ENCODE data around the gene ASXL3. TPM values are rescaled to one million over a fixed set of nuclear protein-coding genes. Genes with fewer than 3 reads are reported as not detected.

ASXL3 gene
- total and polyA plus RNA-seq, 10 of the 15 experiments (the other 5 are each of a cell fraction or from before 2014, with no cell fraction given): 0.15 TPM; not detected in 9

DNA sequence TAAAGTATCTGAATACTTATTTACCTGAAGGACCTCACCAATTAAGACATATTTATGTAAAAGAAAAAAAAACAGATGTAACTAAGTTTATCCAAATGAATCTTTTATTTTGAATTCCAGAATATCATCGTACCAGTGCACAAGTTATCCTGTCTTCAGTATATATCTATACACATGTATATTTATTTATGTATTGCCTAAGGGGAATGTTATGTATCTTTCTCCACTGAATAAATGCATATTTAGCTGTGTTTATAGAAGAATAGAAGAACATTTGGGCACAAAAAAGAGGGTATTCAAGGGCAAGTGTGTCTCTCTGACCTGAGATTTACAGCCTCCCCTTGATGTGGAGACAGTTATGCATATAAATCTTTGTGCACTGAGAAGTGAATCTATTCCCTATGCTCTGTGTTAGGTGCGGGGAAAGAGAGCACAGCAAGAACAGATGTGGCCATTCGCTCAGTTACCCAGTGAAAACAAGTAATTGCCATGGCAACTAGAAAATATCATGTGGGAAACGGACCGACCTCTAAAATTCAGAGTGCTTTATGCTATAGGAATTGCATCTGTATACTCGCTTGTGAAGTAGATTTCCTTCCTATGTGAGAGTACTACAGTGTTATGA, 39.5 kb upstream of the ASXL3 start:
- RAD21 ChIA-PET (ENCODE audit: unreplicated experiment): no interaction called here
- no peak for TF ChIP-seq POLR2AphosphoS5 (IDR thresholded peaks at IDR 0.05; ENCODE audit: low read length)
- TF ChIP-seq, protein P1, sequence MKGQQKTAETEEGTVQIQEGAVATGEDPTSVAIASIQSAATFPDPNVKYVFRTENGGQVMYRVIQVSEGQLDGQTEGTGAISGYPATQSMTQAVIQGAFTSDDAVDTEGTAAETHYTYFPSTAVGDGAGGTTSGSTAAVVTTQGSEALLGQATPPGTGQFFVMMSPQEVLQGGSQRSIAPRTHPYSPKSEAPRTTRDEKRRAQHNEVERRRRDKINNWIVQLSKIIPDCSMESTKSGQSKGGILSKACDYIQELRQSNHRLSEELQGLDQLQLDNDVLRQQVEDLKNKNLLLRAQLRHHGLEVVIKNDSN (IDR thresholded peaks at IDR 0.05; ENCODE audit: borderline replicate concordance, extremely low read length, insufficient read depth, low read depth, low read length): no peak
- no peak for TF ChIP-seq KLF5 (IDR thresholded peaks at IDR 0.05; ENCODE audit: partially characterized antibody)
- ATAC-seq (no peak), DNase-seq (ENCODE audit: low read depth, low spot score) (no peak), FAIRE-seq (no peak)
- CTCF ChIA-PET: no interaction called here
- Histone ChIP-seq H3K79me2 (ENCODE audit: control insufficient read depth, insufficient read depth, low read length) (no peaks in the 10 kb centered on the region), H3K27ac (ENCODE audit: control insufficient read depth, insufficient read depth) (no peak overlapping the region), H3K36me3 (ENCODE audit: control insufficient read depth in 2 of 2, insufficient read depth in 2 of 2, low read length in 1 of 2) (no peaks in the 10 kb centered on the region), H3K27me3 (replicated peaks in 1 of 2; ENCODE audit: control insufficient read depth in 2 of 2, insufficient read depth in 2 of 2, low read length in 1 of 2) (no peaks in the 10 kb centered on the region), H3K9ac (ENCODE audit: control insufficient read depth, insufficient read depth, low read length) (no peak overlapping the region), H3K9me3 (replicated peaks; ENCODE audit: control insufficient read depth, insufficient read depth, low read length) (no peaks in the 10 kb centered on the region), H3K4me3 (no peak overlapping the region), H2AFZ (ENCODE audit: control insufficient read depth, low read depth, low read length) (no peak overlapping the region), H3K4me2 (ENCODE audit: control insufficient read depth, insufficient read depth) (no peak overlapping the region), H3K4me1 (ENCODE audit: control insufficient read depth, insufficient read depth, low read length) (no peaks in the 10 kb centered on the region), H4K20me1 (ENCODE audit: control insufficient read depth, insufficient read depth) (no peaks in the 10 kb centered on the region)
- SMC1A ChIA-PET (ENCODE audit: uncharacterized antibody, unreplicated experiment): no interaction called here
- no TSS peak for BruUV-seq (replicated peaks)
- in situ Hi-C loops (cut with MboI): no loop called here
- POLR2A ChIA-PET: no interaction called here
- 56% methylated on average over 6 of the region's 6 CpGs for WGBS (ENCODE audit: insufficient coverage, insufficient replicate concordance, low lambda C conversion rate, missing lambda C conversion rate)
- intact Hi-C loops (cut with micrococcal nuclease; ENCODE audit: unreplicated experiment): no loop called here

DNA sequence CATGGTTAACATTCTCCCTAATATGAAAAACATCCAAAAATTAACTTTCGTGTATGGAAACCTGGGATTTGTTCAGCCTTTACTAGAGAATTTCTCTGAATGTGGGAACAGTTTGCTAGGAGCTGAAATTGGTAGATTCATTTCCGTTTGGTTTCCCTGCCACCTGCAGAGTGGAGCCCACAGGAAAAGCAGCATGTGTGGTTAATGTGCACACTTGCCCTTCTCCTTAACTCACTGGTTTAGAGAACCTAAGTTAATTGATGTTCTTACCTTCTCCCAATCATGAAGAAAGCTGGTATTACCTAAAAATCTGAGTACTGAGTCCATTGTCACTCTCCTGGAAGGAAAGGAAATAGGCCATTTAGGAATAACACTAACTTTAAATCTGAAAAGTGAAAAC, 37.6 kb upstream of the ASXL3 start:
- H3K79me2 ChIP-seq (ENCODE audit: control insufficient read depth, insufficient read depth, low read length): no peaks in the 10 kb centered on the region
- no peaks in the 10 kb centered on the region for H3K4me1 ChIP-seq (ENCODE audit: control insufficient read depth, insufficient read depth, low read length)
- CTCF ChIA-PET: interaction anchor here (1.2 to 1.4 kb wide), 2 partner anchors 12 to 16 kb away, joined by 3 read pairs; no protein-coding TSS in a partner anchor
- SMC1A ChIA-PET (ENCODE audit: uncharacterized antibody, unreplicated experiment): no interaction called here
- no peaks in the 10 kb centered on the region for H3K9me3 ChIP-seq (replicated peaks; ENCODE audit: control insufficient read depth, insufficient read depth, low read length)
- FAIRE-seq (no peak), ATAC-seq (no peak), DNase-seq (ENCODE audit: low read depth, low spot score) (no peak)
- H3K36me3 ChIP-seq (ENCODE audit: control insufficient read depth in 2 of 2, insufficient read depth in 2 of 2, low read length in 1 of 2): no peaks in the 10 kb centered on the region
- POLR2A ChIA-PET: no interaction called here
- WGBS (ENCODE audit: insufficient coverage, insufficient replicate concordance, low lambda C conversion rate, missing lambda C conversion rate): 0% methylated on average over 2 of the region's 2 CpGs
- no peak overlapping the region for H3K27ac ChIP-seq (ENCODE audit: control insufficient read depth, insufficient read depth)
- H2AFZ ChIP-seq (ENCODE audit: control insufficient read depth, low read depth, low read length): no peak overlapping the region
- RAD21 ChIA-PET (ENCODE audit: unreplicated experiment): no interaction called here
- BruUV-seq (replicated peaks): no TSS peak
- in situ Hi-C loops (cut with MboI): no loop called here
- intact Hi-C loops (cut with micrococcal nuclease; ENCODE audit: unreplicated experiment): no loop called here
- H3K4me2 ChIP-seq (ENCODE audit: control insufficient read depth, insufficient read depth): no peak overlapping the region
- no peak overlapping the region for H3K9ac ChIP-seq (ENCODE audit: control insufficient read depth, insufficient read depth, low read length)
- H3K27me3 ChIP-seq (replicated peaks in 1 of 2; ENCODE audit: control insufficient read depth in 2 of 2, insufficient read depth in 2 of 2, low read length in 1 of 2): no peaks in the 10 kb centered on the region
- no peaks in the 10 kb centered on the region for H4K20me1 ChIP-seq (ENCODE audit: control insufficient read depth, insufficient read depth)
- H3K4me3 ChIP-seq: no peak overlapping the region
- TF ChIP-seq ZNF274 (IDR thresholded peaks at IDR 0.05; ENCODE audit: insufficient read depth, insufficient read length): no peak
- no peak for TF ChIP-seq SMAD5 (IDR thresholded peaks at IDR 0.05; ENCODE audit: low read depth)
- no peak for TF ChIP-seq HCFC1 (IDR thresholded peaks at IDR 0.05; ENCODE audit: low read length)
- TF ChIP-seq FOS (IDR thresholded peaks at IDR 0.05; ENCODE audit: borderline replicate concordance, extremely low read depth, insufficient read length): no peak
- no peak for TF ChIP-seq GABPA (IDR thresholded peaks at IDR 0.05; ENCODE audit: low read depth)
- TF ChIP-seq ZNF217 (IDR thresholded peaks at IDR 0.05): no peak
- TF ChIP-seq BRCA1 (IDR thresholded peaks at IDR 0.05; ENCODE audit: low read depth, low read length): no peak
- no peak for TF ChIP-seq E2F8 (IDR thresholded peaks at IDR 0.05; ENCODE audit: low read depth, partially characterized antibody)
- no peak for TF ChIP-seq WRNIP1 (IDR thresholded peaks at IDR 0.05; ENCODE audit: borderline replicate concordance, low read depth, low read length)
- no peak for TF ChIP-seq RAD21 (IDR thresholded peaks at IDR 0.05; ENCODE audit: insufficient read depth, low read depth, low read length)
- TF ChIP-seq, protein P1 (IDR thresholded peaks at IDR 0.05; ENCODE audit: borderline replicate concordance, extremely low read length, insufficient read depth, low read depth, low read length): no peak
- TF ChIP-seq CBFB (IDR thresholded peaks at IDR 0.05; ENCODE audit: low read depth): no peak

Measured in GM12878 (cell line).